GM12878 (cell line): Measurements from ENCODE around the gene KIFC1. TPM values are rescaled to one million over a fixed set of nuclear protein-coding genes. Genes with fewer than 3 reads are reported as not detected.

ENCODE experiments used
- ATAC-seq: fragments of 200-7000 bp; cut with Tn5 transposase; 3 replicates; pipeline ENCODE4 v1.9.1; 2020; ENCODE audit warnings: mild to moderate bottlenecking, moderate library complexity
- BruUV-seq: library from RNA; stranded (reverse); fragments of 400-500 nt; replicated peaks from 2 replicates; lab custom pipeline; 2021; lab: Mats Ljungman, UMichigan
- CTCF ChIA-PET: fragments of 300-600 bp; sonication (Branson Sonifier 250); formaldehyde crosslinking; extraction: SDS; loops from one replicate; lab custom pipeline; 2021; ENCODE audit warnings: inconsistent platforms; lab: Yijun Ruan, JAX
- POLR2A ChIA-PET: fragments of 350-600 bp; formaldehyde crosslinking; extraction: SDS; loops from one replicate; lab custom pipeline; 2021; ENCODE audit warnings: inconsistent platforms; lab: Charles Lee
- RAD21 ChIA-PET: fragments of 300-600 bp; sonication (Branson Sonifier 250); formaldehyde crosslinking; loops from one replicate; lab custom pipeline; 2023; ENCODE audit warnings: antibody characterized with exemption; ENCODE audit not compliant: unreplicated experiment; lab: Charles Lee
- SMC1A ChIA-PET: fragments of 300-600 bp; sonication (Branson Sonifier 250); formaldehyde crosslinking; loops from one replicate; lab custom pipeline; 2023; ENCODE audit not compliant: unreplicated experiment, uncharacterized antibody; lab: Charles Lee
- DNase-seq: peaks from one replicate; pipeline ENCODE4 v3.0.0-alpha.2; 2011; ENCODE audit warnings: low read depth, low spot score
- FAIRE-seq: peaks from 3 replicates; lab custom pipeline; 2011; peaks lifted over from hg19 to GRCh38; lab: Jason Lieb, UNC
- H2AFZ ChIP-seq: 2 replicates; pipeline ENCODE4 v1.6.0; 2011; ENCODE audit warnings: low read depth, low read length, control low read depth; ENCODE audit not compliant: control insufficient read depth
- H3K27ac ChIP-seq: 2 replicates; pipeline ENCODE4 v1.5.1; 2011; ENCODE audit warnings: control low read depth; ENCODE audit not compliant: control insufficient read depth, insufficient read depth
- H3K27me3 ChIP-seq, 2 experiments: replicated peaks in 1 of 2; 2 replicates each; pipeline versions ENCODE4 v1.6.0 to v1.6.1; 2011; ENCODE audit warnings: low read length in 1 of 2; ENCODE audit not compliant: control insufficient read depth in 2 of 2, insufficient read depth in 2 of 2
- H3K36me3 ChIP-seq, 2 experiments: 2 replicates each; pipeline ENCODE4 v1.5.1; 2011; ENCODE audit warnings: low read length in 1 of 2; ENCODE audit not compliant: control insufficient read depth in 2 of 2, insufficient read depth in 2 of 2
- H3K4me1 ChIP-seq: 2 replicates; pipeline ENCODE4 v1.6.1; 2011; ENCODE audit warnings: mild to moderate bottlenecking, low read length, moderate library complexity, mixed read lengths; ENCODE audit not compliant: control insufficient read depth, insufficient read depth
- H3K4me2 ChIP-seq: 2 replicates; pipeline ENCODE4 v1.6.0; 2011; ENCODE audit warnings: control low read depth; ENCODE audit not compliant: control insufficient read depth, insufficient read depth
- H3K4me3 ChIP-seq: fragments of 200-600 bp; sonication (generic); 2 replicates; pipeline ENCODE4 v1.5.1; 2016
- H3K79me2 ChIP-seq: 2 replicates; pipeline ENCODE4 v1.6.0; 2011; ENCODE audit warnings: low read length; ENCODE audit not compliant: control insufficient read depth, insufficient read depth
- H3K9ac ChIP-seq: 2 replicates; pipeline ENCODE4 v1.8.0; 2011; ENCODE audit warnings: low read length, control low read depth, mixed read lengths; ENCODE audit not compliant: control insufficient read depth, insufficient read depth
- H3K9me3 ChIP-seq: replicated peaks from 3 replicates; pipeline ENCODE4 v1.5.1; 2011; ENCODE audit warnings: mild to moderate bottlenecking, low read length; ENCODE audit not compliant: control insufficient read depth, insufficient read depth
- H4K20me1 ChIP-seq: 2 replicates; pipeline ENCODE4 v1.6.0; 2011; ENCODE audit not compliant: control insufficient read depth, insufficient read depth
- ATF7 ChIP-seq: fragments of 450-650 bp; IDR thresholded peaks from 2 replicates; pipeline ENCODE4 v1.6.1; 2016; ENCODE audit warnings: low read depth, mild to moderate bottlenecking
- MXI1 ChIP-seq: fragments of 150-350 bp; IDR thresholded peaks from 2 replicates; pipeline ENCODE4 v1.6.1; 2011; ENCODE audit warnings: low read depth, mild to moderate bottlenecking, inconsistent platforms, low read length, improper control_type of control experiment
- NR2C1 ChIP-seq: fragments of 450-650 bp; IDR thresholded peaks from 2 replicates; pipeline ENCODE4 v1.6.1; 2017; ENCODE audit warnings: antibody characterized with exemption, mild to moderate bottlenecking, moderate library complexity
- RB1 ChIP-seq: fragments of 450-650 bp; formaldehyde crosslinking; IDR thresholded peaks from 2 replicates; pipeline ENCODE4 v1.6.1; 2017; ENCODE audit warnings: mild to moderate bottlenecking, borderline replicate concordance
- RCOR1 ChIP-seq: conservative IDR thresholded peaks from 2 replicates; pipeline ENCODE4 v1.6.1; 2012; ENCODE audit warnings: low read depth, low read length, improper control_type of control experiment
- RELB ChIP-seq: fragments of 450-650 bp; IDR thresholded peaks from 2 replicates; pipeline ENCODE4 v1.6.1; 2017; ENCODE audit warnings: low read depth, mild to moderate bottlenecking, moderate library complexity
- SKIL ChIP-seq: fragments of 450-650 bp; IDR thresholded peaks from 2 replicates; pipeline ENCODE4 v1.6.1; 2017; ENCODE audit warnings: mild to moderate bottlenecking, low read depth, inconsistent platforms; ENCODE audit not compliant: poor library complexity, severe bottlenecking
- SUPT20H ChIP-seq: IDR thresholded peaks from 2 replicates; pipeline ENCODE4 v1.6.1; 2011; ENCODE audit warnings: low read depth, mild to moderate bottlenecking, low read length, moderate library complexity, borderline replicate concordance; ENCODE audit not compliant: control insufficient read depth
- TARDBP ChIP-seq: IDR thresholded peaks from 2 replicates; pipeline ENCODE4 v1.6.1; 2016; ENCODE audit warnings: borderline replicate concordance
- ZBTB11 ChIP-seq: fragments of 450-650 bp; formaldehyde crosslinking; IDR thresholded peaks from 2 replicates; pipeline ENCODE4 v1.5.0; 2022; ENCODE audit warnings: mild to moderate bottlenecking, missing genetic modification characterization
- ZNF274 ChIP-seq: IDR thresholded peaks from one replicate; pipeline ENCODE4 v1.8.0; 2011; ENCODE audit not compliant: insufficient read length, insufficient read depth
- WGBS: methylation state at CpG from one replicate; pipeline ENCODE4 v1.1.6; 2016; ENCODE audit warnings: low lambda C conversion rate; ENCODE audit not compliant: insufficient replicate concordance, insufficient coverage; ENCODE audit errors: missing lambda C conversion rate; 5-methylcytosine and 5-hydroxymethylcytosine counted together
- in situ Hi-C: fragments of 300-500 bp; cut with MboI; formaldehyde crosslinking; loops from 9 replicates; pipeline ENCODE4 v1.14.3; 2018; ENCODE audit warnings: mixed read lengths
- intact Hi-C: fragments of 100-400 bp; cut with micrococcal nuclease; formaldehyde crosslinking; loops from one replicate; pipeline ENCODE4 v1.14.2; 2022; ENCODE audit not compliant: unreplicated experiment
- polyA plus RNA-seq, 11 experiments: library from polyadenylated mRNA; depleted of rRNA in 4 of 11; unstranded in 6 of 11; stranded (reverse) in 5 of 11; fragments of >200 nt; fragmentation: Nextera tagmentation in 4 of 11; fragmentation: Illumina TruSeq in 1 of 11; extraction: Ambion mirVana in 4 of 11; extraction: Trizol in 1 of 11; gene quantifications; 1 replicate in 1 of 11; 2 replicates in 10 of 11; pipeline versions ENCODE4 v1.2.1 to v1.2.3, GENCODE V29; 2011 to 2016; ENCODE audit warnings: inconsistent platforms in 2 of 11, missing spikeins in 2 of 11, low read depth in 1 of 11
- total RNA-seq, 4 experiments: library from RNA; depleted of rRNA in 3 of 4; stranded (reverse); fragments of >200 nt in 3 of 4; fragmentation: Illumina TruSeq in 1 of 4; extraction: Trizol in 1 of 4; gene quantifications; 2 replicates each; pipeline versions ENCODE4 v1.2.1 to v1.2.3, GENCODE V29; 2013 to 2021
- TF ChIP-seq, protein P1 (sequence below): fragments of 450-650 bp; IDR thresholded peaks from 2 replicates; pipeline ENCODE4 v1.6.1; 2016; ENCODE audit warnings: mild to moderate bottlenecking

The KIFC1 gene
- total and polyA plus RNA-seq, 10 of the 15 experiments (the other 5 are each of a cell fraction or from before 2014, with no cell fraction given) = 1.8 to 87.4 (median 54.4) TPM

- TF ChIP-seq SKIL (no peak), RELB (no peak), MXI1 (no peak), NR2C1 (no peak)
Measured at GRCh38 chr6:33440649-33441309, 49.2 kb downstream of the KIFC1 start (continued).

- H3K4me2 ChIP-seq = no peak overlapping the region
- intact Hi-C loops (no loop called here), in situ Hi-C loops (no loop called here)
- H3K4me3 ChIP-seq = no peak overlapping the region
- POLR2A ChIA-PET = no interaction called here
- RAD21 ChIA-PET = no interaction called here
- H3K79me2 ChIP-seq = no peaks in the 10 kb centered on the region
- H3K27me3 ChIP-seq = no peaks in the 10 kb centered on the region
- no peak for FAIRE-seq
- CTCF ChIA-PET = interaction anchor here (1.1 kb wide), 1 partner anchor 9 kb away, joined by 4 read pairs; no protein-coding TSS in a partner anchor
- no peaks in the 10 kb centered on the region; the same call in 1 of the 2 replicates for H4K20me1 ChIP-seq
- peaks cover 5% of the 10 kb centered on the region in 2 experiments; a peak in 3 of 4 replicates for H3K36me3 ChIP-seq
- no peak overlapping the region for H2AFZ ChIP-seq
- SMC1A ChIA-PET = no interaction called here
- WGBS = 85% methylated on average over 9 of the region's 9 CpGs
- no TSS peak for BruUV-seq
- H3K27ac ChIP-seq = no peak overlapping the region
- no peak overlapping the region for H3K9ac ChIP-seq
- no peak for DNase-seq
- ATAC-seq = no peak
- no peaks in the 10 kb centered on the region for H3K4me1 ChIP-seq
- H3K9me3 ChIP-seq = no peaks in the 10 kb centered on the region
- TF ChIP-seq, protein P1, sequence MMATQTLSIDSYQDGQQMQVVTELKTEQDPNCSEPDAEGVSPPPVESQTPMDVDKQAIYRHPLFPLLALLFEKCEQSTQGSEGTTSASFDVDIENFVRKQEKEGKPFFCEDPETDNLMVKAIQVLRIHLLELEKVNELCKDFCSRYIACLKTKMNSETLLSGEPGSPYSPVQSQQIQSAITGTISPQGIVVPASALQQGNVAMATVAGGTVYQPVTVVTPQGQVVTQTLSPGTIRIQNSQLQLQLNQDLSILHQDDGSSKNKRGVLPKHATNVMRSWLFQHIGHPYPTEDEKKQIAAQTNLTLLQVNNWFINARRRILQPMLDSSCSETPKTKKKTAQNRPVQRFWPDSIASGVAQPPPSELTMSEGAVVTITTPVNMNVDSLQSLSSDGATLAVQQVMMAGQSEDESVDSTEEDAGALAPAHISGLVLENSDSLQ = no peak
- TF ChIP-seq ZBTB11 = no peak
- no peak for TF ChIP-seq RCOR1
- TF ChIP-seq TARDBP = no peak
- no peak for TF ChIP-seq ZNF274
- no peak for TF ChIP-seq SUPT20H
- no peak for TF ChIP-seq ATF7
- TF ChIP-seq RB1 = no peak
Measured at GRCh38 chr6:33441457-33441856, 49.8 kb downstream of the KIFC1 start.
